Lower lobe of right lung (tissue), 2 donors: Measurements from ENCODE around the gene ZNF532. TPM values are rescaled to one million over a fixed set of nuclear protein-coding genes. Genes with fewer than 3 reads are reported as not detected.

Source experiments
- ATAC-seq, 2 donors: fragments of 200-7000 bp; cut with Tn5 transposase; one replicate each; pipeline ENCODE4 v1.9.1; 2020 to 2022; ENCODE audit warnings: mild to moderate bottlenecking in 2 of 2, moderate library complexity in 2 of 2
- DNase-seq: peaks from one replicate; pipeline ENCODE4 v3.0.0-alpha.2; 2020
- H3K27ac ChIP-seq: fragments of 200-600 bp; one replicate; pipeline ENCODE4 v1.8.0; 2022
- H3K27me3 ChIP-seq: fragments of 200-600 bp; one replicate; pipeline ENCODE4 v1.8.0; 2022; ENCODE audit warnings: low read depth
- H3K36me3 ChIP-seq: fragments of 200-600 bp; one replicate; pipeline ENCODE4 v1.8.0; 2022; ENCODE audit warnings: mild to moderate bottlenecking
- H3K4me1 ChIP-seq: fragments of 200-600 bp; one replicate; pipeline ENCODE4 v1.8.0; 2022
- H3K4me3 ChIP-seq: fragments of 200-600 bp; one replicate; pipeline ENCODE4 v1.8.0; 2022; ENCODE audit warnings: mild to moderate bottlenecking
- H3K9me3 ChIP-seq: fragments of 200-600 bp; one replicate; pipeline ENCODE4 v1.8.0; 2022
- intact Hi-C: fragments of 100-400 bp; cut with DNase I; formaldehyde crosslinking; loops from one replicate; pipeline ENCODE4 v1.11.0; 2022
- total RNA-seq: library from RNA; stranded (reverse); fragmentation: NEBNext Ultra II Directional; extraction: Animal tissue kit (Norgen Biotek cat#: 25700); gene quantifications from one replicate; pipeline ENCODE4 v1.2.1, GENCODE V29; 2021
- TF ChIP-seq, protein P1 (sequence below): fragments of 200-600 bp; IDR thresholded peaks from one replicate; pipeline ENCODE4 v1.8.0; 2022; ENCODE audit warnings: antibody characterized with exemption, mild to moderate bottlenecking
- donor health status: DM: no; HTN: yes; CAD: no; lungs with severe emphysema.

ZNF532 gene
- total RNA-seq, 1 donor from 2014 or later: 54.0 TPM

DNA sequence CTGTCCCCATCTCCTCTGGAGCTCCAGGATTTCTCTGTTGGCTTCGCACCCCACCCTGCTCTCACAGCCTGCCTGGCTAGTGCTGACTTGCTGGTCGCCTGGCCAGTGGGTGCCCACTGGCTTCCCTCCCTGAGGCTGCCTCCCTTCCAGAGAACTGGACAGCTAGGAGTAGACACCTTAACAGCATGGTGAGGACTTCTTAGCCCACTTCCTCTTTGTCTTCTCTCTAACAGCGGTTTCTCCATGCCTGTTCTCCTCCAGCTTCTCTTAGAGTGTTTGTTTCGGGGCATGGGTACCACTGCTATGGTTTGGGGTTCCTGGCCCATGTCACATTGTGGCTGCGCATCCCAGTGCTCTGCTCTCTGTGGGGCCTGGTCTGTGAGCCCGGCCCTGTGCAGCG is 37.1 kb downstream of the ZNF532 start:
- intact Hi-C loops: no loop called here
- no peak overlapping the region for H3K27ac ChIP-seq

DNA sequence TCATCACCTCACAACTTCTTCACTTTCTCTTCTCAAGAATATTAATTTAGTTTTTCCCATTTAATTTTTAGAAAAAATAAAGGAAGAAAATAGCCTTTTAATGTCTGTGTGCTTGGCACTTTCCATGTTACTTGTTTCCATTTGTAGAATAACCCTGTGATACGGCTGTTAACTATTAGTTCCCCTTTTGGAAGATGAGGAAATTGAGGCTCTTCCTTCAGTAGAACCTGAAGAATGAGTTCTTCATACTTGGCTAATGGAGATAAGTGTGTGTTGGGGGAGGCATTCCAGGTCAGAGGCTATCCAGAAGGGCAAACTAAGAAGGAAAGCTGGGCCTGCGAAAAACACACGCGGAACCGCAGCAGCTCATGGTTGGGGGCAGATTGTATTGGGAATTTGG is 38.3 kb downstream of the ZNF532 start:
- intact Hi-C loops: no loop called here
- Histone ChIP-seq H3K4me1 (peaks cover 5% of the 10 kb centered on the region), H3K4me3 (no peak overlapping the region), H3K9me3 (no peaks in the 10 kb centered on the region), H3K27me3 (no peaks in the 10 kb centered on the region), H3K27ac (no peak overlapping the region), H3K36me3 (peaks cover 4% of the 10 kb centered on the region)
- ATAC-seq (no peak), DNase-seq (no peak)
- TF ChIP-seq, protein P1, sequence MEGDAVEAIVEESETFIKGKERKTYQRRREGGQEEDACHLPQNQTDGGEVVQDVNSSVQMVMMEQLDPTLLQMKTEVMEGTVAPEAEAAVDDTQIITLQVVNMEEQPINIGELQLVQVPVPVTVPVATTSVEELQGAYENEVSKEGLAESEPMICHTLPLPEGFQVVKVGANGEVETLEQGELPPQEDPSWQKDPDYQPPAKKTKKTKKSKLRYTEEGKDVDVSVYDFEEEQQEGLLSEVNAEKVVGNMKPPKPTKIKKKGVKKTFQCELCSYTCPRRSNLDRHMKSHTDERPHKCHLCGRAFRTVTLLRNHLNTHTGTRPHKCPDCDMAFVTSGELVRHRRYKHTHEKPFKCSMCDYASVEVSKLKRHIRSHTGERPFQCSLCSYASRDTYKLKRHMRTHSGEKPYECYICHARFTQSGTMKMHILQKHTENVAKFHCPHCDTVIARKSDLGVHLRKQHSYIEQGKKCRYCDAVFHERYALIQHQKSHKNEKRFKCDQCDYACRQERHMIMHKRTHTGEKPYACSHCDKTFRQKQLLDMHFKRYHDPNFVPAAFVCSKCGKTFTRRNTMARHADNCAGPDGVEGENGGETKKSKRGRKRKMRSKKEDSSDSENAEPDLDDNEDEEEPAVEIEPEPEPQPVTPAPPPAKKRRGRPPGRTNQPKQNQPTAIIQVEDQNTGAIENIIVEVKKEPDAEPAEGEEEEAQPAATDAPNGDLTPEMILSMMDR: no peak

More for the DNA sequence above, 37.1 kb downstream of the ZNF532 start:
- Histone ChIP-seq H3K4me1 (peaks cover 4% of the 10 kb centered on the region), H3K4me3 (no peak overlapping the region), H3K27me3 (no peaks in the 10 kb centered on the region), H3K36me3 (peaks cover 4% of the 10 kb centered on the region), H3K9me3 (no peaks in the 10 kb centered on the region)
- DNase-seq: no peak
- no peak for ATAC-seq
- TF ChIP-seq, protein P1: no peak

DNA sequence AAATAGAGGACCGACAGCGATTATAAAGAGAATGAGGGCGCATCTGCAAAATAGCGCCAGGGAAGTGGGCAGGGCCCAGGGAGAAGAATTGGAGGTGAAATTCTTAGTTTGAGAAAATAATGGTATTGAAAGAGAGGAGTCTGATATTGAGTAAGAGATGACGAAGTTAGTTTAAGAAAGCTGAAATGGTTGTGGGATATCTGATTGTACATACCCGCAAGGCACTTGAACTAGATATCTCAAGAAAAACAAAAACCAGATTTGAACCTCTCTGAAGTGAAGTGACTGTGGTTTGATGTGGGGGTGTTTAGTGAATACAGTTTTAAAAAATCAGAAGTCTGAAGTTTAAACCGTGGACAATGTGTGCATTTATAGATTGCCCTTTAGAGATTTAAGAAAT is 38.9 kb downstream of the ZNF532 start:
- intact Hi-C loops: no loop called here
- TF ChIP-seq, protein P1: no peak
- Histone ChIP-seq H3K27ac (no peak overlapping the region), H3K36me3 (peaks cover 4% of the 10 kb centered on the region), H3K9me3 (no peaks in the 10 kb centered on the region), H3K4me3 (no peak overlapping the region), H3K27me3 (no peaks in the 10 kb centered on the region), H3K4me1 (peaks cover 11% of the 10 kb centered on the region)
- ATAC-seq: no peak
- no peak for DNase-seq

DNA sequence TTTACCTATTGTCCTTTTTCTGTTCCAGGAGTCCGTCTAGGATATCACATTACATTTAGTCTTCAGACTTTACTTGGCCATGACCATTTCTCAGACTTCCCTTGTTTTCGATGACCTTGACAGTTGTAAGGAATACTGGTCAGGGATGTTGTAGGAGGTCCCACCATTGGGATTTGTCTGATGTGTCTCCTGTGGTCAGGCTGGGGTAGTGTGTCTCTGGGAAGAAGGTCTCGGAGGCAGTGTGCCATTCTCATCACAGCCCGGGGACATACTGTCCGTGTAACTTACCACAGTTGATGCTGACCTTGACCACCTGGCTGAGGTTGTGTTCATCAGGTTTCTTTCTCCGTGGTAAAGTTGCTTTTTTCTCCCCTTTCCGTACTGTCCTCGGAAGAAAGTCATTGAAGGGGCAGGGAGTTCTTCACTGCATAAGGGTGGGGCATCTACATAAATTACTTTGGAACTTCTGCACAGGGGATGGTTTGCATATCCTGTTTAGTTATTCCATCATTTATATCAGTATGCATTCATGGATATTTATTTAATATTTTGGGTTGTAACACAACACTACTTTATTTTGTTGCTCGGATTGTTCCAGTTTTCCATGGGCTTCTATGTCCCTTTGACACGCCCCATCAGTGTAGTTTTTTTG is 41.2 kb downstream of the ZNF532 start:
- intact Hi-C loops: no loop called here
- ATAC-seq (no peak), DNase-seq (no peak)
- H3K9me3 ChIP-seq: no peaks in the 10 kb centered on the region
- TF ChIP-seq, protein P1: no peak
- H3K27me3 ChIP-seq: no peaks in the 10 kb centered on the region
- H3K36me3 ChIP-seq: peaks cover 4% of the 10 kb centered on the region
- no peak overlapping the region for H3K4me3 ChIP-seq
- H3K4me1 ChIP-seq: peaks cover 9% of the 10 kb centered on the region
- H3K27ac ChIP-seq: no peak overlapping the region

DNA sequence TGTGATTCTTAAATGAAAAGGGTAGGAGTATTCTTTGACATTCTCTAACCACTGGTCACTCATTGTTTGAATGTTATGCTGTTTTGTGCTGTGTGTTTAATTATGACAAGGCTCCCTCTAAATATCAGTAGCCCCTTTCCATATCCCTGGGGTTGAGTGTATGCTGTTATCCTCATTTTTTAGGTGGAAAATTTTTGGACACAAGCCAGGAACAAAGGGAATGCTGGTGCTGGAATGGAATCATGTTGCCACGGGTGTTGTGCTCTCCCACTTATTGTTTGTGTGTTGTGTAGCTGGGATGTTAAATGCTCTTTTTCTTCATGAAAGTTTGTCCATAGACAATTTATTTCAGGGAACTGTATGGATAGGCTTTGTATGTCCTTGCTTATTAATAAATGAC is 43.3 kb downstream of the ZNF532 start:
- H3K27ac ChIP-seq: no peak overlapping the region

More for the DNA sequence above, 43.3 kb downstream of the ZNF532 start:
- no peak for ATAC-seq
- DNase-seq: no peak
- H3K36me3 ChIP-seq: peaks cover 4% of the 10 kb centered on the region
- H3K9me3 ChIP-seq: no peaks in the 10 kb centered on the region
- TF ChIP-seq, protein P1: no peak
- peaks cover 13% of the 10 kb centered on the region for H3K4me1 ChIP-seq
- no peaks in the 10 kb centered on the region for H3K27me3 ChIP-seq
- intact Hi-C loops: no loop called here
- no peak overlapping the region for H3K4me3 ChIP-seq
